CD4-positive, alpha-beta T cell (primary cell): ENCODE measurements around the gene ST6GALNAC2. TPM values are rescaled to one million over a fixed set of nuclear protein-coding genes. Genes with fewer than 3 reads are reported as not detected.

ENCODE experiments used
- ATAC-seq: fragments of 200-7000 bp; cut with Tn5 transposase; one replicate; pipeline ENCODE4 v1.10.0; 2022; ENCODE audit warnings: mild to moderate bottlenecking; ENCODE audit not compliant: poor library complexity
- CTCF ChIA-PET: fragments of 350-600 bp; sonication (Branson Sonifier 250); formaldehyde crosslinking; loops from one replicate; lab custom pipeline; 2021; ENCODE audit warnings: antibody characterized with exemption, inconsistent platforms; lab: Charles Lee
- POLR2A ChIA-PET: fragments of 350-600 bp; sonication (Branson Sonifier 250); formaldehyde crosslinking; loops from one replicate; lab custom pipeline; 2021; ENCODE audit warnings: antibody characterized with exemption, inconsistent platforms; lab: Charles Lee
- DNase-seq, 14 experiments: peaks; one replicate each; pipeline ENCODE4 v3.0.0-alpha.2; 2013 to 2020; ENCODE audit warnings: mixed read lengths in 2 of 14
- H3K27ac ChIP-seq, 2 donors: one replicate each; pipeline versions ENCODE4 v1.5.1 to v1.7.0; 2013; ENCODE audit warnings: low read length in 2 of 2, low read depth in 1 of 2, mild to moderate bottlenecking in 1 of 2
- H3K27me3 ChIP-seq, 2 experiments: 1 replicate in 1 of 2; 2 replicates in 1 of 2; pipeline versions ENCODE4 v1.6.1 to v1.7.0; 2013; ENCODE audit warnings: low read length in 2 of 2, control low read depth in 1 of 2, mild to moderate bottlenecking in 1 of 2, moderate library complexity in 1 of 2; ENCODE audit not compliant: insufficient read depth in 2 of 2, control insufficient read depth in 1 of 2
- H3K36me3 ChIP-seq: one replicate; pipeline ENCODE4 v1.6.1; 2013; ENCODE audit warnings: low read length, control low read depth; ENCODE audit not compliant: insufficient read depth
- H3K4me1 ChIP-seq: one replicate; pipeline ENCODE4 v1.6.1; 2013; ENCODE audit warnings: low read length, control low read depth; ENCODE audit not compliant: insufficient read depth
- H3K4me3 ChIP-seq: one replicate; pipeline ENCODE4 v1.5.1; 2013; ENCODE audit warnings: mild to moderate bottlenecking, low read length, moderate library complexity
- H3K9me3 ChIP-seq, 2 experiments: 1 replicate in 1 of 2; 2 replicates in 1 of 2; pipeline versions ENCODE4 v1.6.1 to v1.7.0; 2013; ENCODE audit warnings: low read length in 2 of 2, mild to moderate bottlenecking in 2 of 2, control low read depth in 1 of 2, moderate library complexity in 1 of 2; ENCODE audit not compliant: control insufficient read depth in 1 of 2, insufficient read depth in 1 of 2
- H3K27ac Mint-ChIP-seq: one replicate; pipeline ENCODE4 v1.8.0; 2020; ENCODE audit warnings: mixed read lengths
- H3K27me3 Mint-ChIP-seq: one replicate; pipeline ENCODE4 v1.8.0; 2021; ENCODE audit warnings: mixed read lengths
- H3K36me3 Mint-ChIP-seq: one replicate; pipeline ENCODE4 v1.8.0; 2021; ENCODE audit warnings: low read depth, mixed read lengths
- H3K4me1 Mint-ChIP-seq: one replicate; pipeline ENCODE4 v1.8.0; 2021; ENCODE audit warnings: low read depth, mixed read lengths
- H3K4me3 Mint-ChIP-seq: one replicate; pipeline ENCODE4 v1.8.0; 2020; ENCODE audit warnings: mild to moderate bottlenecking, mixed read lengths
- H3K9me3 Mint-ChIP-seq: one replicate; pipeline ENCODE4 v1.8.0; 2020; ENCODE audit warnings: mixed read lengths
- intact Hi-C, 2 experiments: fragments of 100-400 bp; cut with DNase I in 1 of 2; cut with micrococcal nuclease in 1 of 2; formaldehyde crosslinking; loops; one replicate each; pipeline versions ENCODE4 v1.15.1 to v1.9.0; 2023 to 2025; cut with DNase I, micrococcal nuclease
- total RNA-seq, 174 experiments: library from RNA in 2 of 174; stranded (reverse) in 2 of 174; gene quantifications; one replicate each; pipeline ENCODE4 v1.2.3 and lab custom pipeline; 2021 to 2026
- TF ChIP-seq, protein P1 (sequence below): fragments of 200-600 bp; IDR thresholded peaks from one replicate; pipeline ENCODE4 v1.8.0; 2022; ENCODE audit warnings: antibody characterized with exemption, mild to moderate bottlenecking

Gene ST6GALNAC2
- total RNA-seq, 2 experiments from 2014 or later: 0.49 to 1.2 TPM

DNA sequence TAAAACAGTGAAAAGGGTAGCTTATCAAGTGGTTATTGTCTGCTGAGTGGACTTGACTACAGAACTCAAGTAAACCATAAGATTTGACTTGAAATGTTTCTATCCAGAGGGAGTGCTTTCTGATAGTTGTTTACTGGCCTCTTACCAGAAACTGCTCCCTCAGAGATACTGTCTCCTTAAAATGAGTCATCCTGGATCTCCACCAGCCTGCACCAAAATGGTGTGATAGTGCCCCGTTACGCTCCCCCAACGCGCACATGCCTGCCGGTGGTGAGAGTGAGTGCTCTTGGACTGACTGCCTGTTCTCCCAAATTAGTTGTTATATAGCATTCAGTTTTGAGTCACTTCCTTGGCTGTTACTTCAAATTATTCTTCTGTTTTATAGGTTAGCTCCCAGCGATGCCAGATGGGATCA, 22.9 kb downstream of the ST6GALNAC2 start:
- H3K9me3 Mint-ChIP-seq: no peaks in the 10 kb centered on the region
- no peak overlapping the region for H3K4me3 ChIP-seq
- peaks cover 53% of the 10 kb centered on the region for H3K36me3 ChIP-seq
- H3K27me3 ChIP-seq: no peaks in the 10 kb centered on the region
- peaks cover 61% of the 10 kb centered on the region for H3K4me1 ChIP-seq
- ATAC-seq (no peak), DNase-seq (no peak)
- H3K36me3 Mint-ChIP-seq: peaks cover 69% of the 10 kb centered on the region
- POLR2A ChIA-PET: no interaction called here
- TF ChIP-seq, protein P1, sequence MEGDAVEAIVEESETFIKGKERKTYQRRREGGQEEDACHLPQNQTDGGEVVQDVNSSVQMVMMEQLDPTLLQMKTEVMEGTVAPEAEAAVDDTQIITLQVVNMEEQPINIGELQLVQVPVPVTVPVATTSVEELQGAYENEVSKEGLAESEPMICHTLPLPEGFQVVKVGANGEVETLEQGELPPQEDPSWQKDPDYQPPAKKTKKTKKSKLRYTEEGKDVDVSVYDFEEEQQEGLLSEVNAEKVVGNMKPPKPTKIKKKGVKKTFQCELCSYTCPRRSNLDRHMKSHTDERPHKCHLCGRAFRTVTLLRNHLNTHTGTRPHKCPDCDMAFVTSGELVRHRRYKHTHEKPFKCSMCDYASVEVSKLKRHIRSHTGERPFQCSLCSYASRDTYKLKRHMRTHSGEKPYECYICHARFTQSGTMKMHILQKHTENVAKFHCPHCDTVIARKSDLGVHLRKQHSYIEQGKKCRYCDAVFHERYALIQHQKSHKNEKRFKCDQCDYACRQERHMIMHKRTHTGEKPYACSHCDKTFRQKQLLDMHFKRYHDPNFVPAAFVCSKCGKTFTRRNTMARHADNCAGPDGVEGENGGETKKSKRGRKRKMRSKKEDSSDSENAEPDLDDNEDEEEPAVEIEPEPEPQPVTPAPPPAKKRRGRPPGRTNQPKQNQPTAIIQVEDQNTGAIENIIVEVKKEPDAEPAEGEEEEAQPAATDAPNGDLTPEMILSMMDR: no peak
- H3K4me3 Mint-ChIP-seq: peak overlapping the region; percentile 58
- no peak overlapping the region for H3K27ac ChIP-seq
- peak overlapping the region; percentile 81 for H3K27ac Mint-ChIP-seq
- CTCF ChIA-PET: no interaction called here
- no peaks in the 10 kb centered on the region for H3K9me3 ChIP-seq
- H3K4me1 Mint-ChIP-seq: peaks cover 69% of the 10 kb centered on the region
- no peaks in the 10 kb centered on the region for H3K27me3 Mint-ChIP-seq
- intact Hi-C loops: no loop called here

DNA sequence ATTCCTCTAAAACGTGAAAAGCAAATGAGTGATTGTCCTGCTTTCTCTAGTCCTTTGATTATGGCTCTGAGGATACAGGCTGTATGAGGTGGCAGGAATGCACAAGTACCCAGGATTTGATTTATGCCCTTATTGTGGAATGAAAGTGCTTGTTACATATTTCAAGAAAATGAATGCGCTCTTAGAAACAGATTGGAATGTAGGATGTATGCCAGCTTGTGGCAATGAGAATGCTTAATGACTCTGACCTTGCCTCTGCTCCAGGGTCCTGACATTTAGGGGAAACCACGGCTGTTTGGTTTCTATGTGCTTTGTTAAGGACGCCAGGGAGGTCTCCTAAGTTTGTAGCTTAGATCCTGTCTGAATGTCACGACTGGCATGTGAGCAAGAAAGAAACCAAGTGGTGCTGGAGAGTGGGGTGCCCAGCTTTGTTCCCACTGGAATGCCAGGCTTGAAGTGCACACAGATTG, 23.8 kb downstream of the ST6GALNAC2 start:
- Histone ChIP-seq H3K9me3 (no peaks in the 10 kb centered on the region), H3K4me3 (peak overlapping the region; percentile 31), H3K27ac (peak overlapping the region in 1 of 2 donors; percentile 59), H3K27me3 (no peaks in the 10 kb centered on the region), H3K4me1 (peaks cover 59% of the 10 kb centered on the region), H3K36me3 (peaks cover 49% of the 10 kb centered on the region)
- no peak for DNase-seq
- Mint-ChIP-seq H3K36me3 (peaks cover 76% of the 10 kb centered on the region), H3K27me3 (no peaks in the 10 kb centered on the region), H3K4me3 (peak overlapping the region; percentile 79), H3K9me3 (no peaks in the 10 kb centered on the region), H3K27ac (peak overlapping the region; percentile 97), H3K4me1 (peaks cover 69% of the 10 kb centered on the region)
- no peak for ATAC-seq
- ChIA-PET CTCF (interaction anchor here (1.5 to 2.4 kb wide), 2 partner anchors 39 to 62 kb away, joined by 4 to 10 read pairs; no protein-coding TSS in a partner anchor), POLR2A (no interaction called here)
- intact Hi-C loops: no loop called here
- TF ChIP-seq, protein P1: no peak

DNA sequence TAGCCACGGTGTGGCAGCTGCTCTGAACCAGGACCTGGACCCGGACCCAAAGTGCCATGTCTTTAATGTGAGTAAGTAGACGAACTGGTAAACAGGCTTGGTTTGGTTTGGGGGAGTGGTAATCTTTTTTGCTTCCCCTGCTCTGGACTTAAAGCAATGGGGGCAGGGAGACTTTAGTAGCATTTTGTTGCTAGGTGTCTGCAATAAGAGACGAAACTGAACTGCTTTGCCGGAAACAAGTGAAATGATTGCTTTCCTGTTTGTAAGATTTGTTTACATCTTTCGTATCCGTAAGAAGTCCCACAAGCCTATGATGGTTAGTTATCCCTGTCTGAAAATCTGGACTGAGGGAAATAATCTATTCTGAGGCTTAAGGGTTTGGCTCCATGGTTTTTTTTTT, 24.3 kb downstream of the ST6GALNAC2 start:
- TF ChIP-seq, protein P1: no peak
- H3K36me3 Mint-ChIP-seq: peaks cover 76% of the 10 kb centered on the region
- peak overlapping the region; percentile 79 for H3K4me3 Mint-ChIP-seq
- H3K9me3 Mint-ChIP-seq: no peaks in the 10 kb centered on the region
- POLR2A ChIA-PET: interaction anchor here (0.5 to 0.6 kb wide), 3 partner anchors 10 to 63 kb away, joined by 3 to 4 read pairs (median 3); no protein-coding TSS in a partner anchor
- H3K4me1 Mint-ChIP-seq: peaks cover 73% of the 10 kb centered on the region
- no peaks in the 10 kb centered on the region for H3K27me3 ChIP-seq
- no peaks in the 10 kb centered on the region for H3K9me3 ChIP-seq
- H3K27ac ChIP-seq: peak overlapping the region; percentile 10 to 59
- CTCF ChIA-PET: interaction anchor here (1.5 to 2.4 kb wide), 2 partner anchors 38 to 62 kb away, joined by 4 to 10 read pairs; no protein-coding TSS in a partner anchor
- intact Hi-C loops: no loop called here
- ATAC-seq (peak; percentile 19), DNase-seq (peak in 3 of 14 experiments; percentile 73 to 79 (median 79))
- peak overlapping the region; percentile 97 for H3K27ac Mint-ChIP-seq
- peak overlapping the region; percentile 31 for H3K4me3 ChIP-seq
- H3K4me1 ChIP-seq: peaks cover 64% of the 10 kb centered on the region
- peaks cover 48% of the 10 kb centered on the region for H3K36me3 ChIP-seq
- no peaks in the 10 kb centered on the region for H3K27me3 Mint-ChIP-seq
